ENCODE results near the gene B3GNT8. TPM values are rescaled to one million over a fixed set of nuclear protein-coding genes. Genes with fewer than 3 reads are reported as not detected.

Gene B3GNT8
- total RNA-seq, 1 experiment from 2014 or later = 0.96 TPM

- Histone ChIP-seq H3K23me2 (ENCODE audit: insufficient read length, low read depth, low read length, poor library complexity, severe bottlenecking) (no peaks in the 10 kb centered on the region), H4K91ac (ENCODE audit: insufficient read length, low read depth, low read length) (no peak overlapping the region), H2BK120ac (ENCODE audit: low read depth, low read length, poor library complexity, severe bottlenecking) (no peak overlapping the region), H3K27me3 (ENCODE audit: insufficient read depth, low read length) (no peaks in the 10 kb centered on the region), H2BK20ac (ENCODE audit: low read depth, low read length, poor library complexity, severe bottlenecking) (no peak overlapping the region), H3K18ac (ENCODE audit: insufficient read length, low read depth, low read length) (no peak overlapping the region), H3K4ac (ENCODE audit: low read depth, low read length) (no peak overlapping the region), H4K20me1 (ENCODE audit: control insufficient read depth, insufficient read depth, insufficient read length) (no peaks in the 10 kb centered on the region), H2BK12ac (ENCODE audit: insufficient read length, low read depth, low read length) (no peak overlapping the region), H2AK5ac (ENCODE audit: insufficient read length, low read length) (no peak overlapping the region), H3K79me2 (ENCODE audit: insufficient read depth, low read length) (no peaks in the 10 kb centered on the region), H2BK15ac (ENCODE audit: low read depth, low read length) (no peak overlapping the region), H4K8ac (replicated peaks; ENCODE audit: insufficient read length, low read depth, low read length) (no peak overlapping the region), H3K9me3 (ENCODE audit: control insufficient read depth, low read depth, low read length) (peaks cover 6% of the 10 kb centered on the region), H3T11ph (ENCODE audit: low read length) (no peak overlapping the region), H3K14ac (ENCODE audit: insufficient read depth, low read length) (no peak overlapping the region), H2AFZ (ENCODE audit: low read length) (no peak overlapping the region), H3K56ac (ENCODE audit: insufficient read length, low read depth, low read length) (no peak overlapping the region), H2BK5ac (ENCODE audit: insufficient read length, low read length) (no peak overlapping the region), H3K23ac (ENCODE audit: insufficient read length, low read depth, low read length) (no peak overlapping the region), H3K9ac (ENCODE audit: extremely low read depth, insufficient read length, low read length) (no peak overlapping the region), H3K4me1 (ENCODE audit: insufficient read depth, low read length) (no peaks in the 10 kb centered on the region), H3K79me1 (ENCODE audit: insufficient read depth, low read depth, low read length, poor library complexity, severe bottlenecking) (no peaks in the 10 kb centered on the region), H3K4me2 (ENCODE audit: insufficient read depth, insufficient read length, low read length) (no peak overlapping the region), H4K5ac (ENCODE audit: insufficient read length, low read depth, low read length) (no peak overlapping the region), H3K27ac (ENCODE audit: insufficient read length, low read depth, low read length) (no peak overlapping the region)
- Mint-ChIP-seq H3K9me3 (peaks cover 62 to 73% of the 10 kb centered on the region in 2 experiments), H3K4me3 (no peak overlapping the region), H3K4me1 (no peaks in the 10 kb centered on the region), H3K36me3 (ENCODE audit: insufficient read depth in 1 of 3, low read depth in 3 of 3) (peaks cover 0 to 15% (median 0%) of the 10 kb centered on the region in 3 experiments; a peak in 3 of 7 replicates), H3K27me3 (ENCODE audit: low read depth) (peaks cover 2% of the 10 kb centered on the region), H3K27ac (no peak overlapping the region)
- WGBS (ENCODE audit: extremely low coverage, insufficient read length, low lambda C conversion rate) = no CpG with 5 or more reads among the region's 1 CpG
- TF ChIP-seq, protein P1, sequence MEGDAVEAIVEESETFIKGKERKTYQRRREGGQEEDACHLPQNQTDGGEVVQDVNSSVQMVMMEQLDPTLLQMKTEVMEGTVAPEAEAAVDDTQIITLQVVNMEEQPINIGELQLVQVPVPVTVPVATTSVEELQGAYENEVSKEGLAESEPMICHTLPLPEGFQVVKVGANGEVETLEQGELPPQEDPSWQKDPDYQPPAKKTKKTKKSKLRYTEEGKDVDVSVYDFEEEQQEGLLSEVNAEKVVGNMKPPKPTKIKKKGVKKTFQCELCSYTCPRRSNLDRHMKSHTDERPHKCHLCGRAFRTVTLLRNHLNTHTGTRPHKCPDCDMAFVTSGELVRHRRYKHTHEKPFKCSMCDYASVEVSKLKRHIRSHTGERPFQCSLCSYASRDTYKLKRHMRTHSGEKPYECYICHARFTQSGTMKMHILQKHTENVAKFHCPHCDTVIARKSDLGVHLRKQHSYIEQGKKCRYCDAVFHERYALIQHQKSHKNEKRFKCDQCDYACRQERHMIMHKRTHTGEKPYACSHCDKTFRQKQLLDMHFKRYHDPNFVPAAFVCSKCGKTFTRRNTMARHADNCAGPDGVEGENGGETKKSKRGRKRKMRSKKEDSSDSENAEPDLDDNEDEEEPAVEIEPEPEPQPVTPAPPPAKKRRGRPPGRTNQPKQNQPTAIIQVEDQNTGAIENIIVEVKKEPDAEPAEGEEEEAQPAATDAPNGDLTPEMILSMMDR (conservative IDR thresholded peaks at IDR 0.05) = no peak
- no peak for DNase-seq
These were observed 30.1 kb upstream of the B3GNT8 start for GRCh38 chr19:41457241-41457640.
